Measurements from ENCODE around the gene OOSP3.
"Not testable (repeated sequence)": the region's sequence is repeated elsewhere in the genome, so short reads cannot be mapped to it uniquely, and the experiment has no call there.

The OOSP3 gene

GRCh38 chr11:59878575-59878974 lies at the start of gene OOSP3:
Gene OOSP3 (plus strand): TSS chr11:59878782. CDS start chr11:59878809, 27 bp downstream.
- DNase-seq (ENCODE audit: low spot score): no peak

GRCh38 chr11:59829358-59829757 lies 49.2 kb upstream of the OOSP3 start:
- DNase-seq (ENCODE audit: low spot score): no peak

GRCh38 chr11:59833602-59834001 lies 45.0 kb upstream of the OOSP3 start:
- DNase-seq (ENCODE audit: low spot score): no peak

GRCh38 chr11:59839615-59840014 lies 39.0 kb upstream of the OOSP3 start:
- DNase-seq (ENCODE audit: low spot score): no peak

- no peak for DNase-seq (ENCODE audit: low spot score)
These were observed 37.1 kb upstream of the OOSP3 start for GRCh38 chr11:59841514-59841913.

GRCh38 chr11:59842316-59842715 lies 36.3 kb upstream of the OOSP3 start:
- no peak for DNase-seq (ENCODE audit: low spot score)

GRCh38 chr11:59845399-59845798 lies 33.2 kb upstream of the OOSP3 start, which contains the start of gene CBLIF:
Gene CBLIF (minus strand): TSS chr11:59845499. CDS start chr11:59845453, 46 bp downstream.
- DNase-seq (ENCODE audit: low spot score): no peak

GRCh38 chr11:59846556-59846955 lies 32.0 kb upstream of the OOSP3 start:
- DNase-seq (ENCODE audit: low spot score): no peak

- DNase-seq (ENCODE audit: low spot score): no peak
These were observed 31.0 kb upstream of the OOSP3 start for GRCh38 chr11:59847626-59848025.

GRCh38 chr11:59848439-59848838 lies 30.1 kb upstream of the OOSP3 start:
- not testable (repeated sequence) for DNase-seq (ENCODE audit: low spot score)

GRCh38 chr11:59849129-59849528 lies 29.5 kb upstream of the OOSP3 start:
- DNase-seq (ENCODE audit: low spot score): no peak

- DNase-seq (ENCODE audit: low spot score): not testable (repeated sequence)
These were observed 29.0 kb upstream of the OOSP3 start for GRCh38 chr11:59849551-59849950.

- not testable (repeated sequence) for DNase-seq (ENCODE audit: low spot score)
These were observed 27.2 kb upstream of the OOSP3 start for GRCh38 chr11:59851416-59851815.

GRCh38 chr11:59854871-59855270 lies 23.7 kb upstream of the OOSP3 start:
- no peak for DNase-seq (ENCODE audit: low spot score)

- DNase-seq (ENCODE audit: low spot score): no peak
These were observed 20.8 kb upstream of the OOSP3 start for GRCh38 chr11:59857439-59858434.

GRCh38 chr11:59859673-59860072 lies 18.9 kb upstream of the OOSP3 start:
- no peak for DNase-seq (ENCODE audit: low spot score)

GRCh38 chr11:59862252-59862651 lies 16.3 kb upstream of the OOSP3 start:
- DNase-seq (ENCODE audit: low spot score): no peak

- no peak for DNase-seq (ENCODE audit: low spot score)
These were observed 13.6 kb upstream of the OOSP3 start for GRCh38 chr11:59865031-59865430.

- DNase-seq (ENCODE audit: low spot score): no peak
These were observed 12.2 kb upstream of the OOSP3 start, which contains the start of gene TCN1 for GRCh38 chr11:59866397-59866796. Gene TCN1 (minus strand): TSS chr11:59866487. CDS start chr11:59866470, 17 bp downstream.

GRCh38 chr11:59866836-59867235 lies 11.7 kb upstream of the OOSP3 start:
- no peak for DNase-seq (ENCODE audit: low spot score)

GRCh38 chr11:59867946-59868345 lies 10.6 kb upstream of the OOSP3 start:
- no peak for DNase-seq (ENCODE audit: low spot score)

GRCh38 chr11:59872076-59872475 lies 6.5 kb upstream of the OOSP3 start:
- no peak for DNase-seq (ENCODE audit: low spot score)

- no peak for DNase-seq (ENCODE audit: low spot score)
These were observed 2.6 kb upstream of the OOSP3 start for GRCh38 chr11:59875856-59876519.
